ENCODE data around the gene RUNDC3A. TPM values are rescaled to one million over a fixed set of nuclear protein-coding genes. Genes with fewer than 3 reads are reported as not detected.

The RUNDC3A gene
- total RNA-seq, 1 experiment from 2014 or later, result 5.2 TPM

DNA sequence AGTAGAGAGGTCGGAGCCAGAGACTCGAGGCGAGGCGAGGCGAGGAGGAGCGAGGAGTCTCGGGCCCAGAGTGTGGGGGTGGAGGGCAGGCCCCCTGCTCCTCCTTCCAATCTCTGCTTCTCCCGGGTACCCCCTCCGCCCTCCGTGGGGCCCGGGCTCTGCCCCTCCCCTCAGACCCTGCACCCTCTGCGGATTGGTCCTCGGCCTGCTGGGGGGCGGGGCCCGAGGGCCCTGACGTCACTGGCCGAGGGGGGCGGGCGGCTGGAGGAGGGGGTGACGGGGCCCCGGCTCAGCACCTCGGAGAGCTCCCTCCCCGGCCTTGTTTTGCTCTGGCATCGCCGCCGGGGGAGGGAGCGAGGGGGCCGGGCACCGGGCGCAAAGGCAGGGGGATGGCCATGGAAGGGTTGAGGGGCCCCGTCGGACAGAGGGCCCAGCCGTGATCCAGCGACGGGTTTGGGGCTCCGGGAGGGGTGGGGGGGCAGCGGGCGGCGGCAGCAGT, at the start of gene RUNDC3A (continued):
- TF ChIP-seq, protein P1, sequence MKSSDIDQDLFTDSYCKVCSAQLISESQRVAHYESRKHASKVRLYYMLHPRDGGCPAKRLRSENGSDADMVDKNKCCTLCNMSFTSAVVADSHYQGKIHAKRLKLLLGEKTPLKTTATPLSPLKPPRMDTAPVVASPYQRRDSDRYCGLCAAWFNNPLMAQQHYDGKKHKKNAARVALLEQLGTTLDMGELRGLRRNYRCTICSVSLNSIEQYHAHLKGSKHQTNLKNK (CRISPR knock-in tag; IDR thresholded peaks at IDR 0.05), result no peak
- TF ChIP-seq JUN (CRISPR knock-in tag; IDR thresholded peaks at IDR 0.05) (no peak), TP53 (CRISPR knock-in tag; IDR thresholded peaks at IDR 0.05) (no peak), ATF1 (CRISPR knock-in tag; IDR thresholded peaks at IDR 0.05) (no peak), NR2C2 (CRISPR knock-in tag; IDR thresholded peaks at IDR 0.05) (no peak), ZNF317 (CRISPR knock-in tag; IDR thresholded peaks at IDR 0.05; ENCODE audit: borderline replicate concordance, low read depth) (no peak), NFYB (CRISPR knock-in tag; conservative IDR thresholded peaks at IDR 0.05; ENCODE audit: low read depth) (peak; percentile 73), USF1 (CRISPR knock-in tag; IDR thresholded peaks at IDR 0.05) (no peak), PREB (CRISPR knock-in tag; IDR thresholded peaks at IDR 0.05; ENCODE audit: borderline replicate concordance) (0 out of 2 replicates have a peak, but pooled peaks have one; percentile 21), ZNF396 (CRISPR knock-in tag; IDR thresholded peaks at IDR 0.05; ENCODE audit: borderline replicate concordance) (no peak), FOXK1 (CRISPR knock-in tag; IDR thresholded peaks at IDR 0.05) (peak; percentile 65), PRRX2 (CRISPR knock-in tag; IDR thresholded peaks at IDR 0.05) (no peak), CBFB (CRISPR knock-in tag; IDR thresholded peaks at IDR 0.05; ENCODE audit: low read depth) (no peak), RELA (CRISPR knock-in tag; IDR thresholded peaks at IDR 0.05; ENCODE audit: borderline replicate concordance) (0 out of 2 replicates have a peak, but pooled peaks have one; percentile 41)
- TF ChIP-seq, protein P2, sequence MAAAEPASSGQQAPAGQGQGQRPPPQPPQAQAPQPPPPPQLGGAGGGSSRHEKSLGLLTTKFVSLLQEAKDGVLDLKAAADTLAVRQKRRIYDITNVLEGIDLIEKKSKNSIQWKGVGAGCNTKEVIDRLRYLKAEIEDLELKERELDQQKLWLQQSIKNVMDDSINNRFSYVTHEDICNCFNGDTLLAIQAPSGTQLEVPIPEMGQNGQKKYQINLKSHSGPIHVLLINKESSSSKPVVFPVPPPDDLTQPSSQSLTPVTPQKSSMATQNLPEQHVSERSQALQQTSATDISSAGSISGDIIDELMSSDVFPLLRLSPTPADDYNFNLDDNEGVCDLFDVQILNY (CRISPR knock-in tag; IDR thresholded peaks at IDR 0.05), result peak; percentile 44; the same call in 1 of the 2 replicates
- TF ChIP-seq, protein P3, sequence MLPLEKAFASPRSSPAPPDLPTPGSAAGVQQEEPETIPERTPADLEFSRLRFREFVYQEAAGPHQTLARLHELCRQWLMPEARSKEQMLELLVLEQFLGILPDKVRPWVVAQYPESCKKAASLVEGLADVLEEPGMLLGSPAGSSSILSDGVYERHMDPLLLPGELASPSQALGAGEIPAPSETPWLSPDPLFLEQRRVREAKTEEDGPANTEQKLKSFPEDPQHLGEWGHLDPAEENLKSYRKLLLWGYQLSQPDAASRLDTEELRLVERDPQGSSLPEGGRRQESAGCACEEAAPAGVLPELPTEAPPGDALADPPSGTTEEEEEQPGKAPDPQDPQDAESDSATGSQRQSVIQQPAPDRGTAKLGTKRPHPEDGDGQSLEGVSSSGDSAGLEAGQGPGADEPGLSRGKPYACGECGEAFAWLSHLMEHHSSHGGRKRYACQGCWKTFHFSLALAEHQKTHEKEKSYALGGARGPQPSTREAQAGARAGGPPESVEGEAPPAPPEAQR (CRISPR knock-in tag; IDR thresholded peaks at IDR 0.05), result no peak
- TF ChIP-seq, protein P4, sequence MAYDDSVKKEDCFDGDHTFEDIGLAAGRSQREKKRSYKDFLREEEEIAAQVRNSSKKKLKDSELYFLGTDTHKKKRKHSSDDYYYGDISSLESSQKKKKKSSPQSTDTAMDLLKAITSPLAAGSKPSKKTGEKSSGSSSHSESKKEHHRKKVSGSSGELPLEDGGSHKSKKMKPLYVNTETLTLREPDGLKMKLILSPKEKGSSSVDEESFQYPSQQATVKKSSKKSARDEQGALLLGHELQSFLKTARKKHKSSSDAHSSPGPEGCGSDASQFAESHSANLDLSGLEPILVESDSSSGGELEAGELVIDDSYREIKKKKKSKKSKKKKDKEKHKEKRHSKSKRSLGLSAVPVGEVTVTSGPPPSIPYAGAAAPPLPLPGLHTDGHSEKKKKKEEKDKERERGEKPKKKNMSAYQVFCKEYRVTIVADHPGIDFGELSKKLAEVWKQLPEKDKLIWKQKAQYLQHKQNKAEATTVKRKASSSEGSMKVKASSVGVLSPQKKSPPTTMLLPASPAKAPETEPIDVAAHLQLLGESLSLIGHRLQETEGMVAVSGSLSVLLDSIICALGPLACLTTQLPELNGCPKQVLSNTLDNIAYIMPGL (CRISPR knock-in tag; IDR thresholded peaks at IDR 0.05), result peak; percentile 23; the same call in 1 of the 2 replicates
- TF ChIP-seq, protein P5, sequence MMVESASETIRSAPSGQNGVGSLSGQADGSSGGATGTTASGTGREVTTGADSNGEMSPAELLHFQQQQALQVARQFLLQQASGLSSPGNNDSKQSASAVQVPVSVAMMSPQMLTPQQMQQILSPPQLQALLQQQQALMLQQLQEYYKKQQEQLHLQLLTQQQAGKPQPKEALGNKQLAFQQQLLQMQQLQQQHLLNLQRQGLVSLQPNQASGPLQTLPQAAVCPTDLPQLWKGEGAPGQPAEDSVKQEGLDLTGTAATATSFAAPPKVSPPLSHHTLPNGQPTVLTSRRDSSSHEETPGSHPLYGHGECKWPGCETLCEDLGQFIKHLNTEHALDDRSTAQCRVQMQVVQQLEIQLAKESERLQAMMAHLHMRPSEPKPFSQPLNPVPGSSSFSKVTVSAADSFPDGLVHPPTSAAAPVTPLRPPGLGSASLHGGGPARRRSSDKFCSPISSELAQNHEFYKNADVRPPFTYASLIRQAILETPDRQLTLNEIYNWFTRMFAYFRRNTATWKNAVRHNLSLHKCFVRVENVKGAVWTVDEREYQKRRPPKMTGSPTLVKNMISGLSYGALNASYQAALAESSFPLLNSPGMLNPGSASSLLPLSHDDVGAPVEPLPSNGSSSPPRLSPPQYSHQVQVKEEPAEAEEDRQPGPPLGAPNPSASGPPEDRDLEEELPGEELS (CRISPR knock-in tag; IDR thresholded peaks at IDR 0.05), result peak; percentile 68; the same call in 1 of the 2 replicates

Measured in WTC11 (cell line).